ENCODE data around the gene NUDT12.

Gene NUDT12

GRCh38 chr5:103541114-103541513, 21.5 kb downstream of the NUDT12 start:
- no peak for DNase-seq (ENCODE audit: low read depth)

DNA sequence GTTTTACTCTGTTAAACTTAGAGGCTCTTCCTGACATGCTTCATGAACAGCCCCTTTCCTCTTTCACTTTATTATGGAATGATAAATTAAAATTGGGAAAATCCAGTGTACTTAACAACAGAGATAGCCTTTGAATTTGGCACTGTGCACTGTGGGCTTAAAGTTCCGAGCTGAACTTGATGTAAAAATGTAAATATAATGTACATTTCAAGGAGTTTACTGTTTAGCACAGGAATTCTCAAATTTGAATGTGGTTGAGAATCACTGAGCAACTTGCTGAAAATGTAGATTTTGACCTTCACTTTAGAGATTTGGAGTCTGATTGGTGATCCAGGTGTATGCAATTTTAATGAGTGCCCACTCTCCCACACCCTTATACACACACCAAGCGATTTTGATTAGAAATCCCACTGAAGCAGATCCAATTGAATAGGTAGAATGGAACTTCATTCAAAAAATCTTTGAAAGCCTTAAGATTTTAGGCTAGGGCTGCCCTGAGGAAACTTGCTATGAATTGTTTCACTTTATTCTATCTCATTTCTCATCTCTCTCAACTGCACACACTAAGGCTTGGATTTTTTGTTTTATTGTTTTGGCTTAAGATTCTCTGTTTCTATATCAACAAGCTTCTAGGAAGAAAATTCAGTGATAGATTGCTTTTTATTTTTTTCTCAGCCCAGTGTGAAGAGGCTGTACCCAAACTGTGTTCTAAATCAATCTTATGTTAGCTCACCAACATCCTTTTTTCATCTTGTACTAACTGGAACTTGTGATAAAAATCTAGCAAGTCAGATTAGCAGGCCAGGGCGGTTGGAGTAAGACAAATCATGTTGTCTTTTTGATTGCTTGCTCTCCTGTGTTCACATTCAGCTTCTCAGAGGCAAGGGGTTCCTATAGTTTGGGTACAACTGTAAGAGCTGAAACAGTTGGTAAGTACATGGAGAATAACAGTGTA, 22.9 kb downstream of the NUDT12 start:
- DNase-seq (ENCODE audit: low read depth): no peak

GRCh38 chr5:103532086-103532734, 30.4 kb downstream of the NUDT12 start:
- DNase-seq (ENCODE audit: low read depth): no peak

GRCh38 chr5:103526164-103526915, 36.2 kb downstream of the NUDT12 start:
- DNase-seq (ENCODE audit: low read depth): no peak

GRCh38 chr5:103525361-103525760, 37.2 kb downstream of the NUDT12 start:
- DNase-seq (ENCODE audit: low read depth): no peak

DNA sequence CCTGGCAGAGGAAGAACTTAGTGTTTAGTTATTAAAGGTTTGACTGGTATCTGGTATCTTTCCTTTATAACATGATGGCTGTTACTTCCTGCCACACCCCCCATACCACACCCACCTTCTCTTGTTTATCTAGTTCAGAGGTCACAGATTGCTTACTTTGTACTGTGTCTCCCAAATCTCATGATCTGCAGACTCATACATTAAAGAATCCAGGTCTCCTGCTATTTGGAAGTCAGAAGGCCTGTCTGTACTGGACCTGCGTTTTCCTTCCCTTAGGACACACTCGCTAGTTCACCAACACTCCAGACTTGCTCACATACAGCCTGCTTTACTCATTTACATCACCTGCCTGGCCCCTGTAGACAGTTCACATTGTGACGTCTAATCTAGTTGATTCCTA, 39.3 kb downstream of the NUDT12 start:
- DNase-seq (ENCODE audit: low read depth): no peak

DNA sequence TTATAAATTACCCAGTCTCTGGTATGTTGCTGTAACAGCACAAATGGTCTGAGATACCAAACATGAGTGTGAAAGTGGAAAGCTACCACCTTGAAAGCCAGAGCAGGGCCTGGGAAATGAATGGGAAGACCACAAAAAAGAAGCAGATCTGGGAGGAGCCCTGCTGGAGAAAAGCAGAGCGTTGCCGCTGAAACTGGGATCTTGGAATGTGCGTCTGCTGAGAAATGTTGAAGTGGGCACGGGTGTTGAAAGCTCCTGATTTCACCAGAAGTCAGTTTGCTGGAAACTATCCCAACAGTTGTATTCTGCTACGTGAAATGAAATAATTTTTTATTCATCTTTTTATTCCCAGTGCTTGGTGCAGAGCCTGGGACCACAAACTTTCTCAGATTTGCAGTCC, 40.0 kb downstream of the NUDT12 start:
- DNase-seq (ENCODE audit: low read depth): no peak

GRCh38 chr5:103519550-103519949, 43.0 kb downstream of the NUDT12 start:
- no peak for DNase-seq (ENCODE audit: low read depth)

- DNase-seq (ENCODE audit: low read depth): no peak
Measured at GRCh38 chr5:103514371-103514770, 48.2 kb downstream of the NUDT12 start.

GRCh38 chr5:103513701-103514100, 48.9 kb downstream of the NUDT12 start:
- DNase-seq (ENCODE audit: low read depth): no peak

- DNase-seq (ENCODE audit: low read depth): no peak
Measured at GRCh38 chr5:103512500-103512899, 50.1 kb downstream of the NUDT12 start.

- DNase-seq (ENCODE audit: low read depth): no peak
Measured at GRCh38 chr5:103511554-103511885, 51.1 kb downstream of the NUDT12 start.

DNA sequence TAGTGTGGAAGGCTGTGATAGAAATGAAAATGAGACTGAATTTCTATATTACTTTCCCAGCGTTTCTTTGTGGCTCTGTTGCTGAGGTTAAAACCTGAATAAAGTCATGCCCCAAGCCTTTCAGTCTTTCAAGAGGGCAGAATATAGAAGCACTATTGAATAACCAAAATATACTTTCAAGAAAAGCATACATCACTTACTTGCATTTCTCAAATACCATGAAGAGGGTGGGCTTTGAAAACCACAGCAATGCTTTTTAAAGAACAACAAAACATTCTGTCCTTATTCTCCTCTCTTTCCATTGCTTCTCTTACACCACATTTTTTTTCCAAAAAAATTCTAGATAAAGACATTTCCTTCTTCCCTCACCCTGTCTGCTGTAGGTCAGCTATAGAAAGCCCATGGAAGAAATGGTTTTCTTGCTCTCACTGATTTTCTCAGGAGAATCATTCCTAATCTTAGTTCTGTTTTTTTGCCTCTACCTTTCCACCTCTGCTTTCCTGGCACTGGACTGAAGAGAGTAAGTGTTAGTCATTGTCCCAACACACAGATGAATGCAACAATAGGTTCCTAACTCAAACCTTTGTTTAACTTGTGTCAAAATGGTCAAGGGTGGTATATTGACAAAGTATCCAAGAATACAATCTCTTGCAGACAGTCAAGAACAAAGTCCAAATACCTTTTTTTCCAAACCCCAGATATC, 51.6 kb downstream of the NUDT12 start:
- no peak for DNase-seq (ENCODE audit: low read depth)

GRCh38 chr5:103505581-103506305, 56.8 kb downstream of the NUDT12 start:
- DNase-seq (ENCODE audit: low read depth): no peak

- no peak for DNase-seq (ENCODE audit: low read depth)
Measured at GRCh38 chr5:103503066-103503465, 59.5 kb downstream of the NUDT12 start.

DNA sequence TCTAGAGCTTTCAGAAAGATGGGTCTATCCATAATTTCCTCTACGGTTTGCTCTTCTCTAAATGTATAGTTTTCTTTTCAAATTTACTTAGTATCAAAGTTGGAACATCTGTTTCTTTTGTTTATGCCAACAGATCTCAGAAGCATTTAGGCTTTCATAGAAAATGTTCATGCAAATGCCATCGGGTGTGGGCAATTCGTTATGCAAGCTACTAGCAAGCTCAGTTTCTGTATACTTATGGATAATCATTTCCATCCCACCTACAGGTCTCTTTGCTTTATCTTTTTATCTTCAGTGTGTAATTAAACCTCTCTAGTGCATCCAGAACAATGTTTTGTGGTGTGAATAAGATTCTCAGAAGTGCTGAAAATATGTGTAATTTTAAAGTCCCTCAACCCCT, 59.9 kb downstream of the NUDT12 start:
- no peak for DNase-seq (ENCODE audit: low read depth)
